GM12878 (cell line): ENCODE results near the gene TGFBI.

Source experiments
- POLR2A ChIP-seq: IDR thresholded peaks from 2 replicates; pipeline ENCODE4 v1.6.1; 2011; ENCODE audit warnings: low read depth, mild to moderate bottlenecking, low read length
- TAF1 ChIP-seq: IDR thresholded peaks from 2 replicates; pipeline ENCODE4 v1.6.1; 2011; ENCODE audit warnings: mild to moderate bottlenecking, low read depth, low read length, borderline replicate concordance

- TF ChIP-seq POLR2A: no peak
- TF ChIP-seq TAF1: no peak
Observed at GRCh38 chr5:136051486-136052220, 22.9 kb downstream of the TGFBI start.
